GM19023 (cell line): ENCODE results near the gene SERPINB2.

Source experiments
- ATAC-seq: cut with Tn5 transposase; IDR thresholded peaks from one replicate; pipeline ENCODE4 v1.9.1; 2021; ENCODE audit warnings: mild to moderate bottlenecking, moderate library complexity; ENCODE audit not compliant: unreplicated experiment

Gene SERPINB2, protein sequence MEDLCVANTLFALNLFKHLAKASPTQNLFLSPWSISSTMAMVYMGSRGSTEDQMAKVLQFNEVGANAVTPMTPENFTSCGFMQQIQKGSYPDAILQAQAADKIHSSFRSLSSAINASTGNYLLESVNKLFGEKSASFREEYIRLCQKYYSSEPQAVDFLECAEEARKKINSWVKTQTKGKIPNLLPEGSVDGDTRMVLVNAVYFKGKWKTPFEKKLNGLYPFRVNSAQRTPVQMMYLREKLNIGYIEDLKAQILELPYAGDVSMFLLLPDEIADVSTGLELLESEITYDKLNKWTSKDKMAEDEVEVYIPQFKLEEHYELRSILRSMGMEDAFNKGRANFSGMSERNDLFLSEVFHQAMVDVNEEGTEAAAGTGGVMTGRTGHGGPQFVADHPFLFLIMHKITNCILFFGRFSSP

DNA sequence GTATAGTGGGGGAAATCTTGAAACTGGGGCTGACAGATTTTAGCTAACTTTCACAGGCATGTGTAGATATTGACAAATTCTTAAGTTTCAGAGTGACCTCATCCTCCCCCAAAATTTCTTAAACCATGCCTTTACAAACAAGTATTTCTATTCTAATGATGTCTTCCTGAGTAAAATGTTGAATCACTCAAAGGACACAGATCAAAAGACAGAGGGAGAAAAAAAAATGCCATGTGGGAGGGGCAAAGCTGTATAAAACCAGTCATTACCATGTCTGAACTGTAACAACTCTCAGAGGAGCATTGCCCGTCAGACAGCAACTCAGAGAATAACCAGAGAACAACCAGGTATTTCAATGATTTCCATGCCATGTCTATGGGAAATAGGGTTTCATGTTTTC, at the start of gene SERPINB2:
Gene SERPINB2, plus strand, starts transcription at position 282 of the 400 bp plus-strand sequence. CDS start 3,740 bp downstream, outside the sequence.
- ATAC-seq = no peak

DNA sequence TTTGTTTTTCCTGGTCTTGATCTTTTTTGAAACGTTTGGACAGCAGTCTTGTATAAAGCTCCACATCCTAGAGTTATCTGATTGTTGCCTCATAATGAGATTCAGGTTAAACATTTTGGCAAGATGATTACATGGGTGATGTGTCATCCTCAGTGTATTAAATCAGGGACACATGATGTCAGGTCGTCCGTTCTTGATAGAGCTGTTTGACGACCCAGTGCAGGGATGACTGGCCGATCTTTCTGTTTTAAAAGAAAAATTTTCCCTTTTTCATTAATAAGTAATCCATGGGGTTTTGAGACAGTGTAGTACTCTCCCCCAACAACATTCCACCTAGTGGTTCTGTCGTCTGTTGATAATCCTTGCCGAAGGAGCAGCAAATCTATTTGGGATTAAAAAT, 44.5 kb upstream of the SERPINB2 start:
- ATAC-seq = no peak

DNA sequence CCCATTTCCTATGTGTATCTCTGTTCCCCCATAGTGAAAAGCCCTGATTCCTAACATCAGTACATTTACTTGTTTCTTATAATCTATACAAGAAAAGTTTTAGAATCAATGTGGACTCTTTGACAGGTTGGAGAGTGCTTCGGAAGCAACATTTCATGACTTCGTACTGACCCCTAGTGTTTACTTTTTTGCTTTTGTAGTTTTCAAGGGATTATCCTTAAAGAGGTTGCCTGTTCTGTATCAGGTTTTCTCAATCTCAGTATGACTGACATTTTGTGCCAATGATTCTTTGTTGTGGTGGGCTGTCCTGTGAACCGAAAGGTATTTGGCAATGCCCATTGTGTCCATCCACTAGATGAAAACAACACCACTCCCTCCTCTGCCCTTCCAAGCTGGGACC, 43.3 kb upstream of the SERPINB2 start:
- ATAC-seq = peak; percentile 61

DNA sequence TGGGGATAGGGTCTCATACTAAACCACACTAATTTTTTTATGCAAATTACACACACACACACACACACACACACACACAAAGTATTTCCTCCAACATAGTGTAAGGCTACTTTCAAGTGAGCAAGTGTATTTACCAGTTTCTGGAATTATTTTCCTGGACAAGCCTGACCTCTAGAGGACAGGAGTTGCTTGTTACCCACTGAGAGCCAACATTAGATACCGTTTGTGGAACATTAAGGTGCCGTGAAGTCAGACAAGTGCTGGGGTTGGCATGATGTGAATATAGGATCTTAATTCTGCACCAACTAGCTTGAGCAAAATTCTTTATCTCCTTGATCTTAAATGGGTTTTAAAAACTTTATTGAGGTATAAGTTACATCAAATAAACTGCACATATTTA, 39.3 kb upstream of the SERPINB2 start:
- peak; percentile 58 for ATAC-seq

DNA sequence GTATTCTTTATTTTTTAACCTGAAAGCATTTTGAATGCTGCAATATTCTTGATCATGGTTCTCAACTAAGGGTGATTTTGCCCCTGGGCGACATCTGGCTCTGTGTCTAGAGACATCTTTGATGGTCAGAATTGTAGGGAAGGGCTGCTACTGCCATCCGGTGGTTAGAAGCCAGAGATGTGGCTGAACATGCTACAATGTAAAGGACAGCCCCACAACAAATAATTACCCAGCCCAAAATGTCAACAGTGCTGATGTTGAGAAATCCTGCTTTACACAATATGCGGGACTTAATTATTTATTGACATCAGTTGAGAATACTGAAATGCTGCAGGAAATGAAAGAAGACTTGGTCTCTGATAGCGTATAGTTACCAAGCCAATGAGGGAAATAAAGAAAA, 37.5 kb upstream of the SERPINB2 start:
- no peak for ATAC-seq

DNA sequence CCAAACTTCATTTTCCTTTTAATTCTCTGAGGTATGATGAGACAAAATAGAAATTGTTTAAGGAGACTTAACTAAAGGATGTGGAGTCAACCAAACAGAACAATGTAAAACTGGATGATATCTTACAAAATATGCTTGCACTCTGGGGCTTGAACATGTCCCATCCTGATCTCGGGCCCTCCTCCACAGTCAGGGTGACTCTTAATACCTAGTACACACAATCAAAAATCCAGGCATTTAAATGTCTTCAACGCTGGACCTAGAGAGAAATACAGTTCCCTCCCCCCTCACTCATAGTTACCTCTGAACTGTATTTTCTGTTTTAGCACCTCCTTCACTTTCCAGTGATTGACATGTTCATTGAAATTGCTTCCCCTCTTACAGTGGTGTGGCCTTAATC, 36.9 kb upstream of the SERPINB2 start:
- ATAC-seq = no peak

DNA sequence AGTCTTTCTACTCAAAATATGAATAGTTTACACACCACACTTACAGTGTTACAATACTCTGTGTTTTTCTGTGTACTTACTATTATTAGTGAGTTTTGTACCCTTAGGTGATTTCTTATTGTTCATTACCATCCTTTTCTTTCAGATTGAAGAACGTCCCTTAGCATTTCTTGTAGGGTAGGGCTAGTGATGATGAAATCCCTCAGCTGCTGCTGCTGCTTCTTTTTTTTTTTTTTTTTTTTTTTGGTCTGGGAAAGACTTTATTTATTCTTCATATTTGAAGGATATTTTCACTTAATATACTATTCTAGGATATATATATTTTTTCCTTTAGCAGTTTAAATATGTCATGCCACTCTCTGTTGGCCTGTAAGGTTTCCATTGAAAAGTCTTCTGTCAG, 29.0 kb upstream of the SERPINB2 start:
- ATAC-seq = no peak

DNA sequence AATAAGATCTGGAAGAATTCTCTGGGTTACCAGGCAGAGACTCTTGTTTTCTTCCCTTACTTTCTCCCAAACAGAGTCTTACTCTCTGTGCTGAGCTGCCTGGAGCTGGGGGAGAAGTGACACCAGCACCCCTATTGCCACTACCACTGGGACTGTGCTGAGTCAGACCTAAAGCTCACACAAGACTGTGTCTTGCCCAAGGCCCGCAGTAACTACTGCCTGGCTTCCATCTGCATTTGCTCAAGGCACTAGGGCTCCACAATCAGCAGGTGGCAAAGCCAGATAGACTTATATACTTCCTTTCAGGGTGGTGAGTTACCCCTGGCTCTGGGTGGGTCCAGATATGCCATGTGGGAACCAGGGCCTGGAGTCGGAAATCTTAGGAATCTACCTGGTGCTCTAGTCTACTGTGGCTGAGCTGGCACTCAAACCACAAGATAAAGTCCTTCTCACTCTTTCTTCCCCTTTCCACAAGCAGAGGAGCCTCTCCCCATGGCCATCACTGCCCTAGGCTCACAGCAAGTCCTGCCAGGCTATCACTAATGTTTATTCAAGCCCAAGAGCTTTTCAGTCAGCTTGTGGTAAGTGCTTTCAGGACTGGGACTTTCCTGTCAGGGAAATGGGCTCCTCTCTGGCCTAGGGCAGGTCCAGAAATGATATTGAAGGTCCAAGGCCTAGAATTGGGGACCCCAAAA, 27.6 kb upstream of the SERPINB2 start:
- no peak for ATAC-seq

DNA sequence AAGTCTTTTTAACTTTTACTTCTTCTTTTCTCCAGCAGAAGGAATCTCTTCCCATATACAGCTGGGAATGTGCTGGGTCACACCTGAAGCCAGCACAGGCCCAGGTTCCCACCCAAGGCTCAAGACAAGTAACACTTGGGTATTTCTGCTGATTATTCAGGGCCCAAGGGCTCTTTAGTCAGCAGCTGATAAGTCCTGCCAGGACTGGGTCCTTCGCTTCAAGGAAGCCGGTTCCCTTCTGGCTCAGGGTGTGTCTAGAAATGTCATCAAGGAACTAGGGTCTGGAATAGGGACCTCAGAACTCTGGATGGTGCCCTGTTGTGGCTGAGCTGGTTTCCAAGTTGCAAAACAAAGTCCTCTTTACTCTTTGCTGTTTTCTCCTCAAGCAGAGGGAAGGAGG, 27.0 kb upstream of the SERPINB2 start:
- ATAC-seq = no peak

DNA sequence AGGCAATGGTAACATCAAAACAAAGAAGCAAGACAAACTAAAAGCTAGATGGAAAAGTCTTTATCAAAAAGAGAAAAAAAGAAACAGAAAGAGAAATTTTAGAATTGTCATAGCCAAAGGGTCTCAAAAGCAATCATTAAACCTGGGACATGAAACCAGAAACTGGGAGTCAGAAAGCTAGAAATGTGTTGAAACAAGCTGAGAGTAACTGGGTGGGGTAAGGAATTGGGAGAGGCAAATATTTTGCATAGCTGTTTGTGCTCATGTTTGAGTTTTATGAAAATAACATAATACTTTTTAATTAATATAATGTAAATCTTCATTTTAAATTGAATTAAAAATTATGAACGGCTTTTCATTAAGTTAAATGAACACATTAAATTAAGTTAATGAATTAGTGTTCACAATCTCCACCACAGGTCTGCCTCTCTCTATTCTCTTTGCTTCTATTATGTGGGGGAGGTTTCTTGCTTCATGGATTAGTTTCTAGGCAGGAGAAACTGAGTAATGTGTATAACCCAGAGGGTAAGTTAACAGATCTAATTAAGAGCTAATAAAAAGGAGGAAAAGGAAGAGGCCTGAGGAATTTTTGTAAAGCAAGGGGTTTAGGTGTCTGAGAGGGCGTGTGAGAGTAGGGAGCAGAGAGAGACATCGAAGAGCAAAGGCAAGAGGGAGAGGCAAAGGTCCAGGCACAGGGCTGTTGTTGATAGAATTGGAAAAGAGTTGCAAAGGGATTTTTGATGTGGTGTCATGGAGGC, 20.0 kb upstream of the SERPINB2 start:
- ATAC-seq = no peak

DNA sequence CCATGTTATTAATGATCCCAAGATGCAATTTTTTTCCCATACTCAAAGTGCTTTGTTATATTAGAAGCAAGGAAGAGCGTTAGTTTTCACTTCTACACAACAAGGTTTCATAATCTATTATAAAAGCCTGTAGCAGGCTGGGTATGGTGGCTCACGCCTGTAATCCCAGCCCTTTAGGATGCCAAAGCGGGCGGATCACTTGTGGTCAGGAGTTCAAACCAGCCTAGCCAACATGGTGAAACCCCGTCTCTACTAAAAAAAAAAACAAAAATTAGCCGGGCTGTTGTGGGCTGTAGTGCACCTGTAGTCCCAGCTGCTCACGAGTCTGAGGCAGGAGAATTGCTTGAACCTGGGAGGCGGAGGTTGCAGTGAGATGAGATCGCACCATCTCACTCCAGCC, 19.0 kb upstream of the SERPINB2 start:
- ATAC-seq = no peak

DNA sequence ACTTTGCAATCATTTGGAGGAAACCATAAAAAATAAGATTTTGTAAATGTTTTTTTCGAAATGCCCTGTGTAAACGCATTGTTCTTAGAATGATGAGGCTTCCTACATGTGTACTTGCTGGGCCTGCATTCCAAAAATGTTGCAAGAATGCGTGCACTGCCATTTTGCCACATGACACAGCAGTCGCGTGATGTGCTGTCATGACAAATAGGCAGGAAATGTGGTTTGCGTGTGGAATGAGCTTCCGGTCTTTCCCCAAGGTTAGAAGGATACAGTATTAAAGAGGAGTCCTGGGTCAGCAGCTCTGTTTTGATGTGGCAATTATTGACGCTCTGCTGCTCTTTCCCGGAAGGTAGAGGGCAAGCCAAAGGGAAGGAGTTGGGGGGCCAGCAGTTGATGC, 18.1 kb upstream of the SERPINB2 start:
- ATAC-seq = no peak

DNA sequence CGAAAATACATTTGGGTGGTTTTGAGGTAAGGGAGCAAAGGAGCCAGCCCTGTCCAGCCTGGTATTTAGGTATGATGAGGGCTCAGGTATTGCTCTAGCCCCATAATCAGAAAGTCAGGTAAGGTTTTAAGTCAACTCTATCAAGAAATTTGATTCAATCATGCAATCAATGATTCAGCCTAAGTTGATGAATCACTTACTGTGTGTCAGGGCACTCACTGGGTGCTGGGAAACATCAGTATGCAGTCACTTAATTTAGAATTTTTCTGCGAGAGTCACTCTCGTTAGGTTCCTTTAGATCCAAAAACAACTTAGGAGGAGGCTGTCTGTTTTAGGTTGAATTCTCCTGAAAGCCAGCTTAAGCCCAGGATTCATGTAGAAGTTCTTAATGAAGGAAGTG, 17.7 kb upstream of the SERPINB2 start:
- no peak for ATAC-seq

DNA sequence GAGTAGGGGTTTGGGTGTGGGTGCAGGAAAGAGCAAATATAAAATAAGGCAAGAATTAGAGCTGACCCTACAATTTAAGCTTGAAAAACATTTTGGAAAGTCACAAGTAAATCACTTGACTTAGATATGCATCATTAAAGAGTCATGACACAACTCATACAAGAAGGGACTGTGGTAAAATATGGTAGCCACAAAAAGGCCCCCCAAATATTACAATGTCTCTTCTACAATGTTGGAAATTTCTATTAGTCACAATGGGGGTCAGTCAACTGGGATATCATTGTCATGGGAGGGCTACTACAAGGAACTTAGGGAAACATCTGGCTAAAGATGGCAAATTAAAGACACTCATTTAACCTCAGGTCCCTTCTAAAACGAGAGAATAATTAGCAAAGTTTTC, 15.7 kb upstream of the SERPINB2 start:
- ATAC-seq = no peak

DNA sequence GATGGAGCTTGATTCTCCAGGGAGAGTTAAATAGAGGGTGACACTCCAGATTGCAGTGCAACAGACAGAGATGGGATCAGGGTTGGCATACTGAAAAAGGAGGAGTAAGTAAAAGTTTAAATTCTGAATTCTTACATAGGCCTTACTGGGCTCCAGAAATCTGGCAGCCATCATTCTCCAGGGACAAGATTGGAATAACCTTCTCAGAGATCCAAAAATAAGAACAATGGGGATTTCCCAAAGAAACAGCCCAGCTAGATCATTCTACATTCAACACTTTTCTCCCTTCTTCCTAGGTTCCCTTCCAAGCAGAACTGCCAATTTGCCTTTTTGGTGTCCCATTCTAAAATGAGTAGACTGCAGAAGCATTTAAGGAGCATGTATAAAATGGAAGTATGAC, 14.9 kb upstream of the SERPINB2 start:
- no peak for ATAC-seq

DNA sequence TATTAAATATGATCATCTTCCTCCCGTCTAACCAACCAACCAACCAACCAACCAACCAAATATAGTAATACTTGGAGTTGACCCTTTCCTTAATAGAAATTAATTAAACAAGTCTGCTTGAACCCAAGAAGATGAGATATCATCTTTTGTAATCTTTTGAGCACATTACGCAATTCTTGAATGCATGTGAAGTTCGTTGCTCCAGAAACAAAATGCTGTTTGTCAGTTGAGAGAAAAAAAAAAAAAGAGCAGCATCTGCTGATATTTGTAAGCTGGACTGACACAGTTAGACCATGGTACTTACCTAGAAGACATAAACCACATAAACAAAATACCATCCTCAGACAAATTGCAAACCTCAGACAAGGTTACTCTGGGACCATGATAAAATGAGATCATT, 9.2 kb upstream of the SERPINB2 start:
- no peak for ATAC-seq

DNA sequence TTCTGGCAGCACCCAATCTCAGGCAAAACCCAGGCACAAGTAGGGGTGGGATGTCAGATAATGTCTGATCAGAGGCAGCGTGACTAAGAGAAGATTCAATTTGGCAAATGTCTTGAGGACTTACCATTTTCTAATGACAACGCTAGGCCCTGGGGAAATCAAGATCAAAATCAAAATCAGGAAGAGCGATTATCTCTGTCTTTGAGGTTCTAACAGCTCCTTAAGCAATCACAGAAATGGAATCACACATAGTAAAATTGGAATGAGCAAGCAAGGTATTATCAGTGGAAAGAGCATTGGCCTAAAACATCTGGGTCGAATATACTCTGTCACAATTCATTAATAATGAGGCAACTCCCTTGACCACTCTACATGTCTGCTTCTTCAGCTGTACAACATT, 8.6 kb upstream of the SERPINB2 start:
- no peak for ATAC-seq

DNA sequence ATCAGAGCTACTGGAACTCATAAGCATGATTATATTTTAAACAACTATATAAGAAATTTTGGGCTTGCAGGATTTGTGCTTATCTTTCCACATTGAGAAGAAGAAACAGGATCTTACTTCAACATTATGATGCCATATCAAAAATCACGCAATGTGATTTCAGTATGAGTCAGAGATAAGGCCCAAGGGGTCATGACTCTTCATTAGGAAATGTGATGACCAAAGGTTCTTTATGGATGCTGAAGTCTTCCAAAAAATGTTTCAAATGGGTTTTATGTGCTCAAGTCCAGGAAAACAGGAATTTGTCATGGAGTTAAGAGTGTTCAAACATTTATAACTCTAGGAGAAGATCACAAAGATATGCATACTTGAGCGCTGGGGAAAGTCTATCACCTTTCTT, 7.8 kb upstream of the SERPINB2 start:
- ATAC-seq = no peak

DNA sequence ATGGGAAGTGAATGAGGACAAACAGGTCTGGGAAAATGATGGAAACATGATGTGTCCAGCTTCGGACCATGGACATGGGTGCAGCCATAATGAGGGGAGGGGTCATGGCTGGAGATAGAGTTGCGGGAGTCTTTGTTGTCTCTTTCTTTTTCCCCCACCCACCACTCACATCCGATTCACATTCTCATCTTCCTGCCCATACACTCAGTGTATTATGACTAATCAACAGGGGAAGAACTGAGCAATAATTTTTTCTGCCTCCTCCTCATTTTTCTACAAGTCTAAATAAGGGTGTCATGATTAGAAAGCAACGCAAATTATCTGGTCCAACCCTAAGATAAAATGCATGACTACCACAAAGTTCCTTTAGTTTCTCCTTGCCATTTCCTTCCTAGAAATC, 5.7 kb upstream of the SERPINB2 start:
- ATAC-seq = no peak

DNA sequence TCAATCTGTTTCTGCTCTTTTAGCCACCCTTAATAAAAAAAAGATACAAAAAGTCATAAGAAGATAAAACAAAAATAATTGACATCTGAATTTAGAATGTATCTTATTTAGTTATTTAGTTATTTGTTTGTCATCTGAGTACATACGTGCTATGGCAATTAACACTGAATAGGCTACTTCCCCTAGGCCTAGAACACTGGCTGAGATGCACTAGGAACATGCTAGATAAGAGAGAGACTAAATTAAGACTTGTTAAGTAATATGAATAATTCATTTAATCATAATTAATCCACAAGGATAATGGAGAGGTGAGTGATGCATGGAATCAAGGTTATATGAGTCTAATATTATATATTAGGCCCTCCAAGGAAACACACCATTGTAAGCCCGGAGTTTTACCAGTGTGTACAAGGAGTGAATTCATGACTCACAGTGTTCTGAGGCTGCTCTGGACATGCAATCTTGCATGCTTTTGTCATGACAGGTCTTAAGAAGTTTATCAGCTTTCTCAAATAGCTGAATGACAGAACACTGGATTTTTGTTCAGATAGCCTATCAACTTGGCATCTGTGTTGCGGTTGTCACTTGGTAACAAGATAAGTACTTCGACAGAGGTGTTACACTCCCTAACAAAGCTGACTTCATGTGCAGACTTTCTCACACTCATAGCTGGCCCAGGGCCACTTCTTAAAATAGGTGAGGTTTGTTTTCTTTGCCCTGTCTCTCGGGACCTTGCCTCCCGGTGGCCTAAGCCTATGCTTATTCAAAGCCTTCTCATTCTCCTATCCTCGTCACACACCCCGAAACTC, 5.0 kb upstream of the SERPINB2 start:
- ATAC-seq = no peak

DNA sequence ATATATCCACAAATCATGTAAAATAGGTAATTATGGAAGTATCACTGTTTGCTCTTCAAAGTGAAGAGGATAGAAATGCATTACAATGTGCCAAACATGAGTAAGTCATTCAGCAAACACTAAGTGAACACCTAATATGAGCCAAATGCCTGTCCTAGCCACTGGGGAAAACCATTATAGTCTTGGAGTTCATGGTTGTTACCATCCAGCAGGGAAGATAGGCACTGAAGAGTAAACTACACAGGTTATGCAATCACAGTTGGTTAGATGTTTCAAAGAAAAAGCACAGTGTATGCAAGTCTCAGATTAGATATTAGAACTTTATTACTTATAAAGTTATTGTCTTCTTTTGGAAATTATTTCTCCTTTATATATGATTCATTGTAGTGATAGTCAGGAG, 3.9 kb upstream of the SERPINB2 start:
- ATAC-seq = no peak
